ENCODE data around the gene ERN1. TPM values are rescaled to one million over a fixed set of nuclear protein-coding genes. Genes with fewer than 3 reads are reported as not detected.

The ERN1 gene
- total RNA-seq, 1 donor from 2014 or later = 14.9 TPM

DNA sequence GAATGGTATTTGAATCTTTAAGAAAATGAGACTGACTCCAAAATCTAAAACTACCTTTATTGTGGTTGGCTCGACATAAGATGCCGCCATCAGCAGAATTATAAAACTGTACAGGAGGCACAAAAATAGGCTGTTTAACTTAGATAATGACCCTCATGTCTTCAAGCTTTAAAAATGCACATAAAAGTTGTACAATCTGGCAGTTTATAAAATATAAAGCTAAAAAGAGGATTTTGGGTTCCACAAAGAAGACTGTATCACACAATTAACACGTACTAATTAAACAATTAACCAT is 90.9 kb downstream of the ERN1 start:
- TF ChIP-seq, protein P1, sequence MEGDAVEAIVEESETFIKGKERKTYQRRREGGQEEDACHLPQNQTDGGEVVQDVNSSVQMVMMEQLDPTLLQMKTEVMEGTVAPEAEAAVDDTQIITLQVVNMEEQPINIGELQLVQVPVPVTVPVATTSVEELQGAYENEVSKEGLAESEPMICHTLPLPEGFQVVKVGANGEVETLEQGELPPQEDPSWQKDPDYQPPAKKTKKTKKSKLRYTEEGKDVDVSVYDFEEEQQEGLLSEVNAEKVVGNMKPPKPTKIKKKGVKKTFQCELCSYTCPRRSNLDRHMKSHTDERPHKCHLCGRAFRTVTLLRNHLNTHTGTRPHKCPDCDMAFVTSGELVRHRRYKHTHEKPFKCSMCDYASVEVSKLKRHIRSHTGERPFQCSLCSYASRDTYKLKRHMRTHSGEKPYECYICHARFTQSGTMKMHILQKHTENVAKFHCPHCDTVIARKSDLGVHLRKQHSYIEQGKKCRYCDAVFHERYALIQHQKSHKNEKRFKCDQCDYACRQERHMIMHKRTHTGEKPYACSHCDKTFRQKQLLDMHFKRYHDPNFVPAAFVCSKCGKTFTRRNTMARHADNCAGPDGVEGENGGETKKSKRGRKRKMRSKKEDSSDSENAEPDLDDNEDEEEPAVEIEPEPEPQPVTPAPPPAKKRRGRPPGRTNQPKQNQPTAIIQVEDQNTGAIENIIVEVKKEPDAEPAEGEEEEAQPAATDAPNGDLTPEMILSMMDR (IDR thresholded peaks at IDR 0.05) = no peak
- peaks cover 14% of the 10 kb centered on the region for H3K4me1 Mint-ChIP-seq (ENCODE audit: low read depth)
- no peaks in the 10 kb centered on the region for H3K27me3 Mint-ChIP-seq (ENCODE audit: low read depth)
- no peak overlapping the region for H3K27ac Mint-ChIP-seq (ENCODE audit: unreplicated experiment)
- DNase-seq (ENCODE audit: low spot score) = no peak
- peaks cover 16% of the 10 kb centered on the region for H3K36me3 Mint-ChIP-seq (ENCODE audit: low read depth)
- H3K4me3 Mint-ChIP-seq (ENCODE audit: unreplicated experiment) = no peak overlapping the region
- H3K9me3 Mint-ChIP-seq (ENCODE audit: low read depth) = no peaks in the 10 kb centered on the region

DNA sequence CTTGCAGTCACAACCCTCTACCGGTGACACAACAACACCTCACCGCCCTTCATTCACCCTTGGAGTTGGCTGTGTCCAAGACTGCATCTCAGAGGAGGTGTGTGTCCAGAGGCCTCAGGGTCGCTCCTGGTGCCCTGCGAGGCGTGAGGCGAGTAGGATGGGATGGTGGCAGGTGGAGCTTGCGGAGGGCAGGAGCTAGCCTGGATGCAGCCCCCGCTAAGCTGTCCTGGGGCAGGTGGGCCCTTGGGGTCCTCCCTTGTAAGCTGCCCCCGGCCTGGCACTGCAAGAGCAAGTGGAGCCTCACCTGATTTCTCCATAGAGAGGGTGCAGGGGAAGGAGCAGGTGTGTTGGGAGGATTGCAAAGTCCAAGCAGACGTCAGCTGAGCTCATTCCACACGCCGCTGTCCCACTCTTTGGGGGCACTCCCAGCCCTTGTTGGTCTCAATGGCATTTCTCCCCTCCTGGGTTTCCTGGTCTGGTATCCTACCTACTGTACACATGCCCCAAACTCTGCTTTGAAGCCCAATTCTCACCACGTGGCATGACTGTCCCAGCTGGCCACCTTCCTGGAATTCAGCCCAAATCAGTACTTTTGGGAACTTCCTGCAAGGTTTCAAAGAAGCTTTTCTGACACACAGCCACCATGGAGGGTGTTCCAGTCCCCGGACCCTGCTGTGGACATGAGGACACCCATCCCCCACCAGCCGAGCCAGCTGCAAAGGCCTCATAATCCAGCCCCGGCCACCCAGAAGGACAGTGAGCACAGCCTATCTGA is 91.4 kb downstream of the ERN1 start:
- Mint-ChIP-seq H3K4me3 (ENCODE audit: unreplicated experiment) (no peak overlapping the region), H3K36me3 (ENCODE audit: low read depth) (peaks cover 12% of the 10 kb centered on the region), H3K27ac (ENCODE audit: unreplicated experiment) (no peak overlapping the region), H3K27me3 (ENCODE audit: low read depth) (no peaks in the 10 kb centered on the region), H3K9me3 (ENCODE audit: low read depth) (no peaks in the 10 kb centered on the region), H3K4me1 (ENCODE audit: low read depth) (peaks cover 13% of the 10 kb centered on the region)
- TF ChIP-seq, protein P1 (IDR thresholded peaks at IDR 0.05) = no peak
- no peak for DNase-seq (ENCODE audit: low spot score)

DNA sequence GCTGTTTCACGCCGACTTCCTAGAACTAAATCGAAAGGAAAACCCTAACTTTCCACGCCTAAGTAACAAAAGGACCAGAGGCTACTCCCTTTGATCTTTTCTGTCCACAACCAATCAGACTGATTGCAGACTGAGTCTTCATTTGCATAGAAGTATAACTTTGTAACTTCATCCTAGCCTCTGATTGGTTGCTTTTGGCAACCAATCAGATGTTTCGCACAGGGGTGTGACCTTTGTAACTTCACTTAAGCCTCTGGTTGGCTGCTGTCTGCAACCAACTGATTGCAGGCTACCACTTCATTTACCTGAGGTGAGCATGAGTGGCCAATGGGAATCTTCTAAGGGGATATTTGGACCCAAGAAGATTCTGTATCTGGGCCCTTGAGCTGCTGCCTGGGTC is 92.1 kb downstream of the ERN1 start:
- TF ChIP-seq, protein P1 (IDR thresholded peaks at IDR 0.05) = no peak
- H3K27me3 Mint-ChIP-seq (ENCODE audit: low read depth) = no peaks in the 10 kb centered on the region
- H3K4me3 Mint-ChIP-seq (ENCODE audit: unreplicated experiment) = no peak overlapping the region
- H3K36me3 Mint-ChIP-seq (ENCODE audit: low read depth) = peaks cover 9% of the 10 kb centered on the region
- H3K9me3 Mint-ChIP-seq (ENCODE audit: low read depth) = no peaks in the 10 kb centered on the region
- peaks cover 5% of the 10 kb centered on the region for H3K4me1 Mint-ChIP-seq (ENCODE audit: low read depth)
- no peak for DNase-seq (ENCODE audit: low spot score)
- no peak overlapping the region for H3K27ac Mint-ChIP-seq (ENCODE audit: unreplicated experiment)

DNA sequence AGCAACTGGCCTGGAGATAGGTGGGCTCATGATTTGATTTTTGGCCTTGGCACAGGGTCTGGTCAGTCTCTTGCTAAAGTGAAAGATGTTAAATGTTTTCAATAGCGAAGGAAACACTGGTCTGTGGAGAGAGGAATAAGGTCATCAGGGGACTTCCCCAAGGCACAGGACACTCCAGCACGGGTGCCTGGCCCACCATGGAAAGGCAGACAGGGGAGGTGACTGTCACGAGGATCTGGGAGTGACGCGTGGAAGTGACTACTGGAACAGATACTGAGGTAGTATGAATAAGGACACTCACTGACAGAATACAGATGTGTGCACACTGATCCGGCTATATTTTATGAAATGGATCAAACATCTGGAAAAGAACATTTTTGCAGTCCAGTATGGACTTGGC is 92.8 kb downstream of the ERN1 start:
- Mint-ChIP-seq H3K27ac (ENCODE audit: unreplicated experiment) (no peak overlapping the region), H3K4me3 (ENCODE audit: unreplicated experiment) (no peak overlapping the region), H3K27me3 (ENCODE audit: low read depth) (no peaks in the 10 kb centered on the region), H3K36me3 (ENCODE audit: low read depth) (peaks cover 7% of the 10 kb centered on the region), H3K9me3 (ENCODE audit: low read depth) (no peaks in the 10 kb centered on the region), H3K4me1 (ENCODE audit: low read depth) (peaks cover 2% of the 10 kb centered on the region)
- TF ChIP-seq, protein P1 (IDR thresholded peaks at IDR 0.05) = no peak
- DNase-seq (ENCODE audit: low spot score) = no peak

DNA sequence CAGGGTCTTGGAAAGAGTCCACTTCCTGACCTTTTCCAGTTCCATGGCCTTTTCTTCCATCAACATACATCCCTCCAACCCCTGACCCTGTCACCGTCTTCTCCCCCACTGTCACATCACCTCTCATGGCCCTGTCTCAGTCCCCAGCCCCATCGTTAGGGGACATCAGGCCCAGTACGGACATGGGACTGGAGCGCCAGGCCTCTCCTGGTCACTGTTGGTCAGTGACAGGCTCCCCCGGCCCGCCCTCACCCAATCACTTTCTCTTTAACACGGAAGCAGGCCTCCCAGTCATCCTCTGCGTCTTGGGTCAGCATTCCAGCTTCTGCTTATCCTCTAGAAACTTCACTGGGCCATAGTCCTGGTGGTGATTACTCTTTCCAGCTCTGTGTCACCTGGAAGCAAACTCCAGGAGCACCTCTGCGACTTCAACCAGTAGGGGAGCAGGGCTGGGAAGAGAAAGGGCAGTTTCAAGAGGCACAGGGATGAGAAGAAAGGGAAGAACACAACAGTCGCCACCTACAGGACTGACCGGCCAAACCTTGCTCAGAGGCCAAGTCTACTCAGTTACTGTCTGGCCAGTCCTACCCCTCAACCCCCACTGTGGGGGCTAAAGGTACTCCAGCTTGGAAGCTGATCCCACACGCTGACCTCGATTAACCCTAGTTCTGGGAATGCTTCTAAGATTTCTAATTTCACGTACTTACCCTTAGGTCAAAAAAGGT is 93.6 kb downstream of the ERN1 start:
- Mint-ChIP-seq H3K9me3 (ENCODE audit: low read depth) (no peaks in the 10 kb centered on the region), H3K27ac (ENCODE audit: unreplicated experiment) (peak overlapping the region; percentile 8), H3K4me1 (ENCODE audit: low read depth) (no peaks in the 10 kb centered on the region), H3K27me3 (ENCODE audit: low read depth) (no peaks in the 10 kb centered on the region), H3K4me3 (ENCODE audit: unreplicated experiment) (no peak overlapping the region), H3K36me3 (ENCODE audit: low read depth) (peaks cover 4% of the 10 kb centered on the region)
- TF ChIP-seq, protein P1 (IDR thresholded peaks at IDR 0.05) = peak; percentile 18
- DNase-seq (ENCODE audit: low spot score) = no peak
